IMR-90 (cell line): Measurements from ENCODE around the gene CACNA2D3. TPM values are rescaled to one million over a fixed set of nuclear protein-coding genes. Genes with fewer than 3 reads are reported as not detected.
A peak's percentile ranks its signal among the peaks of the same experiment; 100 is the strongest.

Source experiments
- ATAC-seq: fragments of 200-7000 bp; cut with Tn5 transposase; 2 replicates; pipeline ENCODE4 v1.9.1; 2020; ENCODE audit warnings: low read depth, mild to moderate bottlenecking, moderate library complexity
- BruUV-seq: library from RNA; stranded (reverse); fragments of 400-500 nt; replicated peaks from 2 replicates; lab custom pipeline; 2021; lab: Mats Ljungman, UMichigan
- CTCF ChIA-PET: fragments of 300-600 bp; formaldehyde crosslinking; extraction: SDS; loops from one replicate; lab custom pipeline; 2021; ENCODE audit warnings: antibody characterized with exemption; lab: Yijun Ruan, JAX
- POLR2A ChIA-PET: fragments of 300-600 bp; sonication (Branson Sonifier 250); formaldehyde crosslinking; loops from one replicate; lab custom pipeline; 2022; ENCODE audit warnings: antibody characterized with exemption; ENCODE audit not compliant: unreplicated experiment; lab: Charles Lee
- DNase-seq: peaks from one replicate; pipeline ENCODE4 v3.0.0; 2013
- H2AFZ ChIP-seq: replicated peaks from 2 replicates; pipeline ENCODE3; 2013; ENCODE audit warnings: low read length, mild to moderate bottlenecking; ENCODE audit not compliant: poor library complexity
- H2AK5ac ChIP-seq: 2 replicates; pipeline ENCODE4 v1.6.1; 2013; ENCODE audit warnings: low read depth, low read length, inconsistent platforms
- H2AK9ac ChIP-seq: replicated peaks from 2 replicates; pipeline ENCODE3; 2013; ENCODE audit warnings: mild to moderate bottlenecking, low read depth, low read length, moderate library complexity; ENCODE audit not compliant: poor library complexity
- H2BK120ac ChIP-seq: 2 replicates; pipeline ENCODE4 v1.6.1; 2013; ENCODE audit warnings: low read depth, low read length, inconsistent platforms
- H2BK15ac ChIP-seq: 3 replicates; pipeline ENCODE4 v1.6.1; 2013; ENCODE audit warnings: low read depth, low read length, inconsistent platforms
- H2BK20ac ChIP-seq: 2 replicates; pipeline ENCODE4 v1.6.1; 2013; ENCODE audit warnings: low read depth, mild to moderate bottlenecking, inconsistent platforms, low read length, moderate library complexity
- H2BK5ac ChIP-seq: 2 replicates; pipeline ENCODE4 v1.6.1; 2013; ENCODE audit warnings: mild to moderate bottlenecking, low read depth, low read length, inconsistent platforms; ENCODE audit not compliant: poor library complexity, severe bottlenecking
- H3K14ac ChIP-seq: replicated peaks from 2 replicates; pipeline ENCODE4 v1.6.1; 2013; ENCODE audit warnings: low read depth, low read length, inconsistent platforms
- H3K18ac ChIP-seq: 2 replicates; pipeline ENCODE4 v1.6.1; 2013; ENCODE audit warnings: low read depth, low read length, control low read depth
- H3K23ac ChIP-seq: 2 replicates; pipeline ENCODE4 v1.6.1; 2013; ENCODE audit warnings: low read depth, low read length, inconsistent platforms
- H3K27ac ChIP-seq: 2 replicates; pipeline ENCODE4 v1.5.1; 2013; ENCODE audit warnings: mild to moderate bottlenecking, control low read depth, low read length; ENCODE audit not compliant: insufficient read depth
- H3K27me3 ChIP-seq: 2 replicates; pipeline ENCODE4 v1.6.1; 2013; ENCODE audit warnings: low read length; ENCODE audit not compliant: control insufficient read depth, insufficient read depth
- H3K36me3 ChIP-seq: 2 replicates; pipeline ENCODE4 v1.6.1; 2013; ENCODE audit warnings: low read length, mixed read lengths; ENCODE audit not compliant: control insufficient read depth, insufficient read depth
- H3K4ac ChIP-seq: 2 replicates; pipeline ENCODE4 v1.6.1; 2013; ENCODE audit warnings: low read depth, low read length, inconsistent platforms
- H3K4me1 ChIP-seq: 2 replicates; pipeline ENCODE4 v1.6.1; 2013; ENCODE audit warnings: low read length, mixed read lengths; ENCODE audit not compliant: control insufficient read depth, insufficient read depth
- H3K4me2 ChIP-seq: 2 replicates; pipeline ENCODE4 v1.6.1; 2013; ENCODE audit warnings: low read depth, mild to moderate bottlenecking, control low read depth, low read length, moderate library complexity
- H3K4me3 ChIP-seq: 2 replicates; pipeline ENCODE4 v1.5.1; 2013; ENCODE audit warnings: low read depth, mild to moderate bottlenecking, control low read depth, low read length, moderate library complexity; ENCODE audit not compliant: insufficient read depth
- H3K56ac ChIP-seq: 2 replicates; pipeline ENCODE4 v1.6.1; 2013; ENCODE audit warnings: low read length, inconsistent platforms; ENCODE audit not compliant: insufficient read depth; ENCODE audit errors: extremely low read depth
- H3K79me1 ChIP-seq, 2 experiments: 2 replicates each; pipeline ENCODE4 v1.6.1; 2013; ENCODE audit warnings: low read length in 2 of 2, inconsistent platforms in 1 of 2, low read depth in 1 of 2
- H3K9ac ChIP-seq: 2 replicates; pipeline ENCODE4 v1.6.1; 2013; ENCODE audit warnings: low read depth, low read length, control low read depth
- H3K9me1 ChIP-seq: 2 replicates; pipeline ENCODE4 v1.6.1; 2013; ENCODE audit warnings: low read length, inconsistent platforms; ENCODE audit not compliant: insufficient read depth
- H3K9me3 ChIP-seq: 2 replicates; pipeline ENCODE4 v1.6.1; 2013; ENCODE audit warnings: low read length; ENCODE audit not compliant: control insufficient read depth, insufficient read depth
- H4K20me1 ChIP-seq: 2 replicates; pipeline ENCODE4 v1.6.1; 2013; ENCODE audit warnings: low read length, inconsistent platforms; ENCODE audit not compliant: insufficient read depth
- H4K5ac ChIP-seq: 2 replicates; pipeline ENCODE4 v1.6.1; 2013; ENCODE audit warnings: mild to moderate bottlenecking, low read depth, low read length, control low read depth
- H4K8ac ChIP-seq, 2 experiments: 2 replicates each; pipeline ENCODE4 v1.6.1; 2013; ENCODE audit warnings: low read depth in 2 of 2, low read length in 2 of 2, control low read depth in 1 of 2, inconsistent platforms in 1 of 2
- H4K91ac ChIP-seq: 2 replicates; pipeline ENCODE4 v1.6.1; 2013; ENCODE audit warnings: low read depth, low read length, inconsistent platforms; ENCODE audit not compliant: insufficient read depth
- BHLHE40 ChIP-seq: fragments of 150-350 bp; IDR thresholded peaks from 2 replicates; pipeline ENCODE4 v1.6.1; 2016; ENCODE audit warnings: mild to moderate bottlenecking, low read depth, low read length
- MXI1 ChIP-seq: IDR thresholded peaks from 2 replicates; pipeline ENCODE4 v1.6.1; 2012; ENCODE audit warnings: low read depth, mild to moderate bottlenecking, low read length, moderate library complexity, borderline replicate concordance
- SMC3 ChIP-seq: fragments of 150-350 bp; IDR thresholded peaks from 2 replicates; pipeline ENCODE4 v1.6.1; 2016; ENCODE audit warnings: low read depth, mild to moderate bottlenecking, antibody characterized with exemption, low read length, moderate library complexity
- WGBS, 2 experiments: methylation state at CpG; one replicate each; pipeline versions ENCODE4 v1.1.5 to v1.1.7; 2013; ENCODE audit warnings: missing lambda C conversion rate in 2 of 2; ENCODE audit not compliant: insufficient read length in 1 of 2; ENCODE audit errors: extremely low coverage in 2 of 2; 5-methylcytosine and 5-hydroxymethylcytosine counted together
- dilution Hi-C: fragments of 300-500 bp; cut with HindIII; formaldehyde crosslinking; loops from one replicate; pipeline ENCODE4 v1.14.3; 2018; ENCODE audit warnings: low sequenced_read_pairs; ENCODE audit not compliant: unreplicated experiment
- in situ Hi-C: fragments of 300-500 bp; cut with MboI; formaldehyde crosslinking; loops from 3 replicates; pipeline ENCODE4 v1.14.3; 2019; ENCODE audit warnings: low sequenced_read_pairs, inconsistent platforms, mixed read lengths
- intact Hi-C: fragments of 100-400 bp; cut with micrococcal nuclease; formaldehyde crosslinking; loops from 2 replicates; pipeline ENCODE4 v1.10.0; 2022
- polyA plus RNA-seq, 3 experiments: library from polyadenylated mRNA; depleted of rRNA; stranded (reverse); fragments of >200 nt; gene quantifications; 2 replicates each; pipeline ENCODE4 v1.2.3, GENCODE V29; 2012; ENCODE audit warnings: low replicate concordance in 1 of 3
- total RNA-seq: library from RNA; depleted of rRNA; stranded (reverse); fragments of >200 nt; gene quantifications from 2 replicates; pipeline ENCODE4 v1.2.3, GENCODE V29; 2012

The CACNA2D3 gene
- total and polyA plus RNA-seq, 2 of the 4 experiments (the other 2 are of a cell fraction), result 0.36 to 0.41 TPM

DNA sequence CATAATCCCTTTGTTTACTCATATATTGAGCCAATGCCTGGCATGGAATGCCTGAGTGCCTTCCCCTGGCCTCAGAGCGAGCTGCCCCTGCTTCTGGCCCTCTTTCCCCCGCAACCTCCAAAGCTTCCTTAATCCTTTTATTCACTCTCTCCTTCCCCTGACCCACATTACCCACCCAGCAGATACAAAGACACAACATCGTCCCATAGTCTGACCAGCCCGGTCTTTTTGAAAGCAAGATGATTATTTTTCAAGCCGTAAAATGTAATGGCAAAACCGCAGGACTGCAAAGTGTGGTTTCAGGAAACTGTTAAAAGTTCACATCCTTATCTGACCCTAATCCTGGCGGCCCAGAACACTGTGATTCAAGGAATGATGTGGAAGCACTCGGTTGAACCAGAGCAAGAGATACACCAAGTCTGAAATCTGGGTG lies 883.9 kb downstream of the CACNA2D3 start:
- Histone ChIP-seq H3K9me3 (no peaks in the 10 kb centered on the region), H4K5ac (no peak overlapping the region), H3K23ac (no peak overlapping the region), H4K91ac (no peak overlapping the region), H4K20me1 (no peaks in the 10 kb centered on the region), H3K14ac (0 out of 2 replicates have a peak overlapping the region, but pooled peaks have one; percentile 3), H3K4me3 (no peak overlapping the region), H2BK5ac (no peak overlapping the region), H2AFZ (peak overlapping the region; percentile 35), H3K4me1 (no peaks in the 10 kb centered on the region), H3K9ac (no peak overlapping the region), H2AK5ac (no peak overlapping the region), H4K8ac (no peak overlapping the region), H3K4me2 (no peak overlapping the region), H3K9me1 (no peaks in the 10 kb centered on the region), H3K18ac (no peak overlapping the region), H2BK15ac (no peak overlapping the region), H3K36me3 (no peaks in the 10 kb centered on the region), H3K27me3 (0 out of 2 replicates have a peak, but pooled peaks cover 2% of the 10 kb centered on the region), H3K4ac (no peak overlapping the region), H3K79me1 (no peaks in the 10 kb centered on the region), H3K56ac (no peak overlapping the region), H3K27ac (no peak overlapping the region), H2AK9ac (no peak overlapping the region), H2BK120ac (no peak overlapping the region), H2BK20ac (no peak overlapping the region)
- dilution Hi-C loops (no loop called here), in situ Hi-C loops (no loop called here), intact Hi-C loops (no loop called here)
- CTCF ChIA-PET, result interaction anchor here (0.6 kb wide), 1 partner anchor 296 kb away, joined by 4 read pairs; no protein-coding TSS in a partner anchor
- peak; percentile 44 for ATAC-seq
- peak; percentile 23 for DNase-seq
- POLR2A ChIA-PET, result no interaction called here
- WGBS, 2 experiments, result no CpG with 5 or more reads among the region's 8 CpGs
- BruUV-seq, result no TSS peak
- no peak for TF ChIP-seq MXI1
- TF ChIP-seq SMC3, result no peak
- no peak for TF ChIP-seq BHLHE40
